Brain microvascular endothelial cell (primary cell): ENCODE data around the gene HPN.

ENCODE experiments used
- DNase-seq: peaks from one replicate; pipeline ENCODE4 v3.0.0-alpha.2; 2020
- H3K27ac ChIP-seq: fragments of 250-450 bp; sonication (Bioruptor Pico); 2 replicates; pipeline ENCODE4 v1.5.1; 2020; ENCODE audit warnings: mild to moderate bottlenecking, moderate library complexity
- H3K27me3 ChIP-seq: fragments of 250-450 bp; sonication (Bioruptor Pico); replicated peaks from 2 replicates; pipeline ENCODE4 v1.5.1; 2020; ENCODE audit warnings: mild to moderate bottlenecking
- H3K36me3 ChIP-seq: fragments of 250-450 bp; sonication (Bioruptor Pico); replicated peaks from 2 replicates; pipeline ENCODE4 v1.5.1; 2020; ENCODE audit warnings: mild to moderate bottlenecking
- H3K4me3 ChIP-seq: 2 replicates; pipeline ENCODE4 v1.5.1; 2011; ENCODE audit warnings: low read depth, mild to moderate bottlenecking, control low read depth, low read length, moderate library complexity
- CTCF ChIP-seq: IDR thresholded peaks from 2 replicates; pipeline ENCODE4 v1.5.1; 2011; ENCODE audit warnings: low read depth, mild to moderate bottlenecking, moderate library complexity, low read length, control low read depth, inconsistent platforms; ENCODE audit errors: missing control alignments
- in situ Hi-C: cut with HindIII; loops from 2 replicates; pipeline ENCODE4 v1.10.0; 2017; ENCODE audit warnings: low sequenced_read_pairs, low pct_ligation_motif_present

HPN gene

GRCh38 chr19:35087393-35087792 is 45.9 kb downstream of the HPN start:
- Histone ChIP-seq H3K4me3 (no peak overlapping the region), H3K27ac (no peak overlapping the region), H3K27me3 (no peaks in the 10 kb centered on the region), H3K36me3 (no peaks in the 10 kb centered on the region)
- DNase-seq, result no peak
- in situ Hi-C loops, result no loop called here
- TF ChIP-seq CTCF, result no peak

- in situ Hi-C loops, result no loop called here
- peak; percentile 69 for DNase-seq
- no peaks in the 10 kb centered on the region for H3K36me3 ChIP-seq
- no peaks in the 10 kb centered on the region for H3K27me3 ChIP-seq
- no peak overlapping the region for H3K4me3 ChIP-seq
- TF ChIP-seq CTCF, result peak; percentile 28
- H3K27ac ChIP-seq, result no peak overlapping the region
Measured at GRCh38 chr19:35088131-35088913, 46.8 kb downstream of the HPN start.

GRCh38 chr19:35089554-35089953 is 48.0 kb downstream of the HPN start:
- H3K27ac ChIP-seq, result no peak overlapping the region
- no peaks in the 10 kb centered on the region for H3K36me3 ChIP-seq
- TF ChIP-seq CTCF, result no peak
- no peaks in the 10 kb centered on the region for H3K27me3 ChIP-seq
- in situ Hi-C loops, result no loop called here
- no peak for DNase-seq
- H3K4me3 ChIP-seq, result no peak overlapping the region

- DNase-seq, result no peak
- no peak for TF ChIP-seq CTCF
- no peaks in the 10 kb centered on the region for H3K27me3 ChIP-seq
- in situ Hi-C loops, result no loop called here
- no peak overlapping the region for H3K4me3 ChIP-seq
- H3K36me3 ChIP-seq, result no peaks in the 10 kb centered on the region
- H3K27ac ChIP-seq, result no peak overlapping the region
Measured at GRCh38 chr19:35090160-35090505, 48.6 kb downstream of the HPN start.

GRCh38 chr19:35090506-35091214 is 49.1 kb downstream of the HPN start:
- no peak overlapping the region for H3K4me3 ChIP-seq
- peak; percentile 71 for TF ChIP-seq CTCF
- in situ Hi-C loops, result no loop called here
- no peaks in the 10 kb centered on the region for H3K27me3 ChIP-seq
- no peaks in the 10 kb centered on the region for H3K36me3 ChIP-seq
- no peak overlapping the region for H3K27ac ChIP-seq
- peak; percentile 49 for DNase-seq
